Measurements from ENCODE around the gene SPG7.
"Not testable (repeated sequence)": the region's sequence is repeated elsewhere in the genome, so short reads cannot be mapped to it uniquely, and the experiment has no call there.

Gene SPG7

GRCh38 chr16:89565506-89566372, 57.5 kb downstream of the SPG7 start:
- DNase-seq, result no peak

DNA sequence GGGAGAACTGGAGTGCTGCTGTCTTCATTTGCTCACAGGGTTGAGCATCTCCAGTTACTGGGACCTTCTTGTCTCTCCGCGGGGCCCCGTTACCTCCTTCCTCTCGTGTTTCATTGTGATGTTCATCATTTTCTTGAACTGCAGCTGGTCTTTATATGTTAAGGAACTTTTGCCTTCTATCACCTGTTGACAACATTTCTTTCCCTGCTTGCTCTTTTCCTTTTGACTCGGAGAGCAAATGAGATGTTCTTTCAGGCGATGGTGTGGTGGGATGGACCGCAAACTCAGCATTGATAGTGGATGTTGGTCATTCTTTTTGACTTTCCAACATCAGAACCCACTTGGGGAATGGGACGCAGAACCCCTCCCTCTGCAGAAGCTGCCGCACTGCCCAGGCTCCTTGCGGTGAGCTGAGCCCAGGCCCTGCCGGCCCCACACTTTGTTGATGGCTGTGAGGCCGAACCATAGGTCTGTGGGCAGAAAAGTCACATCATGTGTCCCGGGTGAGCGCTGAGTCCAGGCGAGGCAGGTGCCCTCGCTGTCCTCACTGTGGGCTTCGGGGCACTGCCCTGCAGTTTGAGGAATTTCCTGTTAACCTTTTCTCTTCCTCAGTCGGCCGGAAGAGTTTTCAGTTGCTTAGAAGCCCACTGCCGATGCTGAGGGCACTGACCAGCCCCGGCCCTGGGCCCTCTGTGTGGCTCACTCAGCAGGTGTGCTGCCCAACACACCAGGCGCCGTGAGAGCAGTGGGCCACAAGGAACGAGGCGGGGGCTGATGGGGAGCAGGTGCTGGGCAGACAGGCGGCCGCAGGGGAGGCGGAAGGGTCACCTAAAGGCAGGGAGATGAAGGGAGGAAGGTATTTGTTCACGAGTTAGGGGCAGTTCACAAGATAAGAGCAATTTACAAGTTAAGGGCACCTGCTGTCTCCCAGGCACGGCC, 59.7 kb downstream of the SPG7 start:
- no peak for DNase-seq

DNA sequence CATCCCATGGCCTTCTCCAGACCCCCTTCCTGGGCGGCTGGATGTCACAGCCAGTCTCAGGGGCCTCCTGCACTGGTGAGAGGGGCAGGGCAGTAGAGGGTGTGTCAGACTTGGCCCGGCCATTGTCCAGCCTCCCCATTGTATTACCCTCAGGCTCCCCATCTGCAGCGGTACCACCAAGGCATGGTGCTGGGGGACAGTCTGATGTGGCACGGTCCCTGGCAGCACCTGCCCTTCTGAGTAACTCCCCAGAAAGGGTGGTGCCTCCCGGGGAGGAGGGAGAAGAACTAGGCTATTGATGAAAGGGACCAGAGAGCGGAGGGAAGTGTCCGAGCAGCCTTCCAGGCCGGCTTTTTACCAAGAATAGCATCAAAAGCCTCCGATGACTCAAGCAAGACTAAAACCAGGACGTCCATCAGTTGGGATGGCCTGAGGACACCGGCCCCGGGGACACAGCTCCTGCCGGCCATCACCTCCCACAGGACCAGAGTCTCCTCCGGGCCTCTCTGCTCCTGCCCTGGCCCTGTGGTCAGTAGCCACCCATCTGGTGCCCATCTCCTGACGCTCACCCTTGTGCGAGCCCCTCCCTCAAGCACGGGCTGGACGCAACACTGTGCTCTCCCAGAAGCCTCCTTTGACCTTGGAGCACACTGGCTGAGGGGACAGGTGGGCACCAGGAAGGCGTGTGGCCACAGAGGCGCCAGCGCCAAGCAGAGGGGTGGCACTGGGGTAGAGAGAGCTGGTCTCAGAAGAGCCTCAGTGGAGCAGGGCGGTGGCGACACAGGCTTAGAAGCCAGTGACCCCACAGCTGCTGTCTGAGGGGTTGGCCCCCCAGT, 61.5 kb downstream of the SPG7 start:
- no peak for DNase-seq

- DNase-seq, result no peak
These were observed 62.2 kb downstream of the SPG7 start for GRCh38 chr16:89570342-89570923.

GRCh38 chr16:89570983-89571598, 62.9 kb downstream of the SPG7 start:
- DNase-seq, result not testable (repeated sequence)

DNA sequence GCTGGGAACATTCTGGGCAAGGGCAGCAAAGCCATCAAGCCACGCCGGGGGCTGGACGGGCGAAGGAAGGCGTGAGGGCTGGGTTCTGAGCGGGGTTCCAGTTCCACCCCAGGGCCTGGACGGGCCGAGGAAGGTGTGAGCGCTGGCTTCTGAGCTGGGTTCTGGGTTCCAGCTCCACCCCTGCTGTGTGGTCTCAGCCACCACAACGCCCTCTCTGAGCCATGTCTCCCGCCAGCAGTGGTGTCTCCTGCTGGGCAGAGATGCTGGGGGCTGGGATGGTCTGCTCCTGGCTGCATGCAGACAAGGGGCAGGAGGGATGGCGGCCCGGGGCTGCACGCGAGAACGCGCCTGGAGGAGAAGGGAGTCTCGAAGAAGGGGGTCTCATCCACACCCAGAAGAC, 63.4 kb downstream of the SPG7 start:
- no peak for DNase-seq

- no peak for DNase-seq
These were observed 63.9 kb downstream of the SPG7 start for GRCh38 chr16:89572073-89572484.

DNA sequence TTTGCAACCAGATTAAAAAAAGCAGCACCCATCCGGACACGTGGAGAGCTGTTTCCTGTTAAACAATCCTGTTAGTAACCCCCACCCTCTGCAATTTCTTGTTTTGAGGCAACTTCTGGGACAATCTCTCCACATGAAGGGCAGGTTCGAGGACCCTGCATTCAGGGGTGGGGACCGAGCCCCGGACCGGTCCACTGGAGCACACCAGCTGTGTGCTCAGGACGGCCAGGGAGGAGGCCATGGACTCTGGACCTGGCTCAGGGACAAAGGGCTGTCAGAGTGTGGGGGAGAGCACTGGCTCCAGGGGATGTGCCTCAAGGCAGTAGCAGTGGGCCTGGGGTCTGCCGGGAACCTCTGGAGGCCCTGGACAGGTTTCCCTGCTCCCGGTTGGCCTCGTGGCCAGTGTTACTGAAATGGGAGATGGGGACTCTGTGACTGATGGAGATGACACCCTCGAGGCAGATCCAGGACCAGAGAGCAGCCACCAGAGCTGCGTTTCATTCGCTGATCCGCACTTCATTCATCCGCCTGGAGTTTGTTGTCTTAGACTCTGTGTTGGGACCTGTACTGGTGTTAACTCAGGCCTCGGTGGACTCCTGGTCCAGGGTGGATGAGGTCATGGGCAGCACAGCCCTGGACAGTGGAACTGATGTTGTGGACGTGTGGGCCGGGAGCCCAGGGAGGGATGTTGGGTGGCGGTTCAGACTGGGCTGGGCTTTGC, 64.4 kb downstream of the SPG7 start:
- DNase-seq, result no peak

GRCh38 chr16:89573826-89574680, 65.8 kb downstream of the SPG7 start:
- DNase-seq, result no peak

DNA sequence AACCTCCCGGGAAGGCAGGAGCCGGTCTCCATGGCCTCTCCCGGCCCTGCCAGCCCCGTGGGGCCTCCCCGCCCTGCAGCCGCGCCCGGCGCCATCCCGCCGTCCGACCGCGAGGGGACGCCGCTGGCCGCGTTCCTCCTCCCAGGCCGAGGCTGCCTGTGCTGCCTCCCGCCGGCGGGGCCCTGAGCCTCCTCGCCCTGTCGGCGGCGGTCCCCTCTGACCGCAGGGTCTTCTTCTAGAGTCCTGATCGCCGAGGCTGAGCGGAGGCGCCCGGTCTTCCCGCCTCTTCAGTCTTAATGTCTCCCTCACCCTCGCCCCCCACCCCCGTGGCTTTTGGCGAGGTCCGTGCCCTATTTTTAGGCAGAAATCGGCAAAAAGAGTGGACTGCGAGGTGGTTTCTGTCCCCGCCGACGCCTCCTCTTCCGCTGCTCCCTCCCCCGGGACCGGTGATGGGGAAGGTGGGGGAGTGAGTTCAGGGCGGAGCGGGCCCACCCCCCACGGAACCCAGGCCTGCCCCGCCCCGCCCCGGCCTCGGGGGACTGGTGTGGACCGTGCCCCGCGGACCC, 66.6 kb downstream of the SPG7 start:
- no peak for DNase-seq

DNA sequence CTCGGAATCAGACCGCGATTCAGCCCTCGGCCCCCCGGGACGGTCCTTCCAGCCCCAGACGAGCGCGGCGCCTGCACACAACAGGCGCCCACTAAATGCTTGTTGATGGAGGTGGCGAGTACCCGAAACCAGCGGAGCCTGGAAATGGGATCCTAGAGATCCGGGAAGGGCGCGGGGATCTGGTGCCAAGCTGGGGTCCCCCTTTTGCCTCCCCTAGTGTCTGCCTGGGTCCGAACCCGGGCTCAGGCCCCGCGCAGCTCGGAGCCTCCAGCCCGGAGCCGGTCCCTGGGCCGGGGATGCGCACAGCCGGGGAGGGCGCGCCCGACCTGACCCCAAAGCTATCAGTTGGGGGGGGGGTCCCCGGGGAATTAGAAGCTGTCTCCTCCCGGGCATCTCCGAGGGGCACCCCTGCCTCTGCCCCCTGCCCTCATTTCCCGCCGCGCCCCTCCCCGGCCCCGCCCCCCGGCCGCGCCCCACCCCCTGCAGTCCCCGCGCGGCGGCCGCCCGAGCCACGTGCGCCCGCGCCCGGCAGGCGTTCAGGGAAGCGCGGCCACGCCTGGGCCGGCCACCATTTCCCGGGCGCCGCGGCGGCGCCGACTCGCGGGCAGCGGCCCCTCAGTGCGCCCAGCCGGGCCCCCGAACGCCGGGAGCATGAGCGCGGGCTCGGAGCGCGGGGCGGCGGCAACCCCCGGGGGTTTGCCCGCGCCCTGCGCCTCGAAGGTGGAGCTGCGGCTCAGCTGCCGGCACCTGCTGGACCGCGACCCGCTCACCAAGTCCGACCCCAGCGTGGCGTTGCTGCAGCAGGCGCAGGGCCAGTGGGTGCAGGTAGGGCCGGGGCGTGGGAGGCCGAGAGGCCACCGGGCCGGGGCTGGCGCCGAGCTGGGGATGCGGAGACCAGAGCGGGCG, 67.3 kb downstream of the SPG7 start, which contains the start of gene CPNE7:
CPNE7 (plus strand) TSS at position 512 of the 906 bp plus-strand sequence; CDS start at position 652, 140 bp downstream.
- DNase-seq, result no peak

DNA sequence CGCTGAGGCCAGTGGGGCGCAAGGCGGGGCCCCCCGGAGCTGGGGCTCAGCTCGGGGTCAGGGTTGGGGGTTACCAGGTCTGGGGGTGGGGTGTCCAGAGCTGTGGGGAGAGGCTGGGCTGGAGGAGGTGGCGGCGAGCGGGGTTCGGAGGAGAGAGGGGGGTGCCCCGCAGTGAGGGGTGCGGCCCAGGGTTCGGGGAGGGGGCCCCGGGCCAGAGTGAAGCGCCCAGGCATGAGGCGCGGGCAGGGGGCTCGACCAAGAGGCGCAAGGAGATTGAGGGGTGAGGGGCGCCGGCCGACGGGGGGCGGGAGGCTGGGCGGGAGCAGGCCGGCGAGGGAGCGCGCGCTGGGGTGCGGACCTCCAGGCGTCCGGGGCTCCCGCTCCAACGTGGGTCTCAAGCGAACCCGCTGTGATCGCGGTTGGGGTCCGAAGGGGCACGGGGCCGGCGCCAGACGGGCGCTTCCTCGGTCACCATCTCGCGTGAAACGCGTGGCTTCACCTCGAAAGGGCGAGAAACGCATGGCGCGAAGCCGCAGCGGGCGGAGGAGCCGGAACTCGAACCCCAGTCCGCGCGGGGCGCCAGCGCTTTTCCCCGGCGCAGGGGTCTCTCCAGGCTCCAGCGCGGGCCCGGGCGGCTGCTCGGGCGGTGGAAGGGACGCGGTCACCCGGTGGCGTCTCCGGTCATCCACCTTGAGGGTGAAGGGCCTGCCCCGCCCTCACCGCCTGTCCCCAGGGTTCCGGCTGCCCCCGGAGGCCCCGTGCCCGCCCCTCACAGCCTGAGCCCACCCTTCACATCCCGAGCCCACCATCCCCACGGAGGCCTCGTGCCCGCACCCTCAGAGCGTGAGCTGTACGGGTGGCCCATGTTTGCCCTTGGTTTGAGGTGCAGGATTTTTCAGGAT, 68.2 kb downstream of the SPG7 start:
- DNase-seq, result no peak

DNA sequence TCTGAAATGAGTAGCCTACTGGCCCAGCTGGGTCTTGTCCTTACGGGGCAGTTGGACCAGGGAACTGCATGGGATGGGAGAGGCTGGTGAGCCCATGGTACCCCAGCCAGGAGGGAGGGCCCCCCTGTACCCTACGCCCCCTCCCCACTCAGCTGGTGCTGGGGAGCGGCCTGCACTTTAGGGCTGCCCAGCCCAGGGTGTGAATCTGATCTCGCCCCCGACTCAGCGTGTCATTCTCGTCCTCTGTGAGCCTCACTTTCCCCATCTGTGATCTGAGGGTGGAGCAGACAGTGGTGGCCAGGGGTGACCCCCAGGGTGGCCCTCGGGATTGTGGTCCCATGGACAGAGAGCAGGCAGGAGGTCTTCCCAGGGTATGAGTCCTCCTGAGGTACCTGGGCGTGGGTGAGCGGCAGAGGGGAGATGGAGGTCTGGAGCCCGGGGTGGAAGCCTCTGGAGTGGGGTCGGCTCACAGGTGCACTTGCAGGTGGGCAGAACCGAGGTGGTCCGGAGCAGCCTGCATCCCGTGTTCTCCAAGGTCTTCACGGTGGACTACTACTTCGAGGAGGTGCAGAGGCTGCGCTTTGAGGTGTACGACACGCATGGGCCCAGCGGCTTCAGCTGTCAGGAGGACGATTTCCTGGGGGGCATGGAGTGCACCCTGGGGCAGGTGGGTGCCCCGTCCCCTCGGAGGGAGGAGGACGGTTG, 69.0 kb downstream of the SPG7 start:
- DNase-seq, result no peak

- no peak for DNase-seq
These were observed 71.1 kb downstream of the SPG7 start for GRCh38 chr16:89579351-89579750.

DNA sequence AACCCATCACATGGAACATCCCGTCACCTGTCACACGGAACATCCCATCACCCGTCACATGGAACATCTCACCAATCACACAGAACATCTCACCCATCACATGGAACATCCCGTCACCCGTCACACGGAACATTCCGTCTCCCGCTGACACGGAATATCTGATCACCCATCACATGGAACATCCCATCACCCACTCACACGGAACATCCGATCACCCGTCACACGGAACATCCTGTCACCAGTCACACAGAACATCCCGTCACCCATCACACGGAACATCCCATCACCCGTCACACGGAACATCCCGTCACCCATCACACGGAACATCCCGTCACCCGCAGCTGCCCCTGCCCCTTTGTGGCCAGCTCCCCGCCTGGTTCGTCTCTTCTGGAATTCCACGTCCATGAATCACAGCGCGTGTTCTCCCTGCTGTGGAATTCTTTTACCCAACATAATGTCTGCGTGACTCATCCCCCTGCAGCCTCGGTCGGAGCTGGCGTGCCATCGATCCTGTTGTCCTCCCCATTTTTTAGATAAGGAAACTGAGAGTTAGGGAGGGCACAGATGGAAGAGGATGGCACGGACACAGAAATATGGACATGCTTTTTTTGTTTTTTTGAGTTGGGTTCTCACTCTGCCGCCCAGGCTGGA, 73.0 kb downstream of the SPG7 start:
- DNase-seq, result no peak

DNA sequence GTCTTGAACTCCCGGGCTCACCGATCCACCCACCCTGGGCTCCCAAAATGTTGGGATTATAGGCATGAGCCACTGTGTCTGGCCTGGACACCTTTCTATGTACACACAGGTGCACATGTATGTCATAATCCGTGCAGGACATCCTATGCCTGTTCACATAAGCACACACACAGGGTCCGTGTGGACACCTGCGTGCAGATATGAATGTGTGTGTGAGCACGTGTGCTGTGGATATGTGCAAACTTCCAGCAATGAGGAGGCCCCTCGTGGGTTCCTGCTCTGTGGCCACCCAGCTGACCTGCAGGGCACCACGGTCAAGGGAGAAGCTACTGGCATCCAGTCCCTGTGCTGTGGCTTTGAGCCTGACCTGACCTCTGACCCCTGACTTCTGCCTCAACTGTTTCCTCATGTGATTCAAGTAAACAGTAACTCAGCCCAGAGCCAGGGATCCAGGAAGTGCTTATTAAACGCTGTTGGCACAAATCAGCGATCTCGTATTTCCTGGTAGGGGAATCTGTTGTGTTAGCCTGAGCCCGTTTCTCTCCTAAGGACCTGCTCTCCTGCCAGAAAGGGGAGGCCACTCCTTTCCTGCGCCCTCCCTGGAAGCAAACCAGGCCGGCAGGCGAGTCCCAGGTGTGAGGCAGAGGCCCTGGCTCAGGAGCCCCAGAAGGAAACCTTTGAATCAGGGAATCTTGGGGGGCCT, 73.8 kb downstream of the SPG7 start:
- no peak for DNase-seq
